CD4-positive, alpha-beta T cell treated with Interleukin-21 for 1 hour (primary cell): ENCODE data around the gene RRP8.

ENCODE experiments used
- DNase-seq: peaks from one replicate; pipeline ENCODE4 v3.0.0-alpha.2; 2020

Gene RRP8

DNA sequence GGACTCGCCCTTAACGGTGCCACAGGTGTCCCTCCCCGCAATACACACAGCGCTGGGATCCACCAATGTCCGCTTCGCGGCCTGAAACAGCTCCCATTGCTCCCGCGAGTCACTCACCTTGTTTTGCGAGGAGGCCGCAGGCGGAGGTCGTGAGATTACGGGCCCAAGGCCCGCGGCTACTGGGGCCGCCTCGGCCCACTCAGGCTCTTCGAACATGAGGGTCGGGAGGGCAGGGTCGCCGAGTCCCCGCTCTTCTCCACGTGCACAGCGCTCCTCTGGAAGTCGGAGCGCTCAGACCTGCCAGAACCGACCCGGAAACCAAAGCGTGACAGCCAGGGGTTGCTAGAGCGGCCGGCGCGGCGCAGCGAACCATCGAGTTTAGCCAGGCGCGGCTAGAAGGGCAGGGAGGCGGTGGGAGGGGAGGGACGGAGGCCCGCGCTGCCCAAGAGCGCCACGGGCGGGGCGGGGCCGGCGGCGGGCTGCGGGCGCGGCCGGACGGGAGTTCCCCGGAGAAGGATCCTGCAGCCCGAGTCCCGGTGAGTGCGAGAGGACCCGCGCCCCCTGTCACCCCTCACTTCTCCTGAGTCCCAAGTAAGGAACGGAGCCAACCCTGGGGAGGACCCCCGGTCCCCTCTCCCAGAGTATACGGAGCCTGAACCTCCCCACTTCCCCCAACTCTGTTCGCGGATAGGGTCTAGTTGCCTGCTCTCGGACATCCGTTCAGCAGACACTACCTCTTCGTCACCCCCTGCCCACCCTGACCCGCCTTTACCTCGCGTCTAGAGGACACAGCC lies at the start of gene RRP8, which contains the start of gene ILK:
RRP8 (minus strand) TSS at position 330 of the 794 bp plus-strand sequence; CDS start at position 216, 114 bp downstream.
ILK (plus strand) TSS at position 488 of the 794 bp plus-strand sequence. CDS start 498 bp downstream, outside the sequence.
- DNase-seq = peak; percentile 94

- DNase-seq = no peak
These were observed 49.7 kb upstream of the RRP8 start for GRCh38 chr11:6653097-6653496.

DNA sequence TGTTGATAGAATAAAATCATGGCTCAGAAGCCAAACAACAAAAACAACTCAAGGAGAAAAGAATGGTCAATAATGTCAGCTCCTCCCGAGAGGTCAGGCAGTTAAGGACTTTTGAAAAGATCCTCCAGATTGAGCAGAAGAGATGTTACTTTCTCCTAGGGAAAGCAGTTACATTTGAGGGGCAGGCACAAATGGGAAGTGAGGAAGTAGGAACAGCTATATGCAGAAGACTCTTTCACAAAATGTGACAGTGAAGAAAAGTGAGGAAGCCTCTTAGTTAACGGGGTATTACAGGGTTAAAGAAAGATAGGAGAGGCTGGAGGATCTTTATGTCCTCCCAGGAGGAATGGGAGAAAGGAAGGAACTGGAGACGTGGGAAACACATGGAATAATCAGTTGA lies 48.8 kb upstream of the RRP8 start:
- DNase-seq = no peak

GRCh38 chr11:6650980-6651379 lies 47.6 kb upstream of the RRP8 start:
- DNase-seq = no peak

GRCh38 chr11:6650104-6650503 lies 46.7 kb upstream of the RRP8 start:
- DNase-seq = no peak

DNA sequence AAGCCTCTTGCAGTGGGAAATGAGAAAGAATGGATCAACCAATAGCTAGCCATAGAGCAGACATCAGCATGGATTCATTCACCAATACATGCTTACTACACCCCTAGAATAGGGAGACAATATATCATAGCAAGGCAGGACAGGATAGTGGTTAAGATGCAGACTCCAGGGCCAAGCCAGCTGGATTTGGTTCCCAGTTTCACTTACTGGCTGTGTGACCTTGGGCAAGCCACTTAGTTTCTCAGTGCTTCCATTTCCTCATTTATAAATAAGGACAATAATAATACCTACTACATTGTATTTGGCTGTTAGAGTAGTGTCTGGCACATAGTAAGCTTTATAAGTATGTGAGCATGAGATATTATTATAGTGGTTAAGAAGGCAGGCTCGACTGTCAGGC lies 45.1 kb upstream of the RRP8 start:
- DNase-seq = no peak

GRCh38 chr11:6647836-6648235 lies 44.4 kb upstream of the RRP8 start:
- DNase-seq = no peak

GRCh38 chr11:6646918-6647679 lies 43.7 kb upstream of the RRP8 start:
- peak; percentile 42 for DNase-seq

- DNase-seq = no peak
These were observed 43.1 kb upstream of the RRP8 start for GRCh38 chr11:6646576-6646917.

- DNase-seq = no peak
These were observed 42.7 kb upstream of the RRP8 start for GRCh38 chr11:6646071-6646470.

GRCh38 chr11:6642957-6643356 lies 39.5 kb upstream of the RRP8 start:
- DNase-seq = no peak

- DNase-seq = no peak
These were observed 37.7 kb upstream of the RRP8 start for GRCh38 chr11:6640985-6641701.

DNA sequence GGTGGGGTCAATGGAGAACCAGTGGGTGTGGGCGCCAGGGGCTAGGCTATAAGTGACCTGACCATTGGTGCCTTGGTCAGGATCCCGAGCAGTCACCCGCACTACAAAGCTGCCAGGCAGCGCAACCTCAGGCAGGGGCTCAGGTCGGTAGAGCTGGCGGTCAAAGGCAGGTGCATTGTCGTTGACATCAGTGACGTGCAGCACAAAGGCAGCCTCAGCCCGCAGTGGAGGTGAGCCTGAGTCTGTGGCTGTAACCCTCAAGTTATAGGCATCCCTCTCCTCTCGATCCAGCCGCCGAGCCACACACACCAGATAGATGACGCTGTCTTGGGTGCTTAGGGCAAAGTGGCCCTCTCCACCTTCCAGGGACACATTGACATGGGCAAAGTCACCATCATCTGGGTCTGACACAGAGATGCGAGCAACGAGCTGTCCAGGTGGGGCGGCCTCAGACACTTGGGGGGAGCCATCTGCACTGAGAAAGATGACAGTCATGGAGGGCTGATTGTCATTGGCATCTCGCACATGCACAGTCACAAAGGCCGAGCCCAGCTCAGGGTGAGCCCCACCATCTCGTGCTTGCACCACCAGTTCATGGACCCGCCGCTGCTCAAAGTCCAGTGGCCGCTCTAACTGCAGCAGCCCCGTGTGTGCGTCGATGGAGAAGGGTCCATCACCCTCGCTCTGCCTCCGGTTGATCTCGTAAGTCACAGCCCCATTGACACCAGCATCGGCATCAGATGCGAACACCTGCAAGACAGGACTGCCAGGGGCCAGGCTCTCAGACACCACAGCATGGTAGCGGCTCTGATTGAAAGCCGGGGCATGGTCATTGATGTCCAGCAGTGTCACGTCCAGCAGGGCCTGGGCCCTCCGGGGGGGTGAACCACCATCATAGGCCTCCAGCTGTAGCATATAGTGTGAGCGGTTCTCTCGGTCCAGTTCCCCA lies 36.9 kb upstream of the RRP8 start:
- no peak for DNase-seq

GRCh38 chr11:6638429-6638828 lies 35.0 kb upstream of the RRP8 start:
- DNase-seq = no peak

- no peak for DNase-seq
These were observed 34.5 kb upstream of the RRP8 start for GRCh38 chr11:6637871-6638270.

GRCh38 chr11:6636480-6636879 lies 33.1 kb upstream of the RRP8 start:
- no peak for DNase-seq

DNA sequence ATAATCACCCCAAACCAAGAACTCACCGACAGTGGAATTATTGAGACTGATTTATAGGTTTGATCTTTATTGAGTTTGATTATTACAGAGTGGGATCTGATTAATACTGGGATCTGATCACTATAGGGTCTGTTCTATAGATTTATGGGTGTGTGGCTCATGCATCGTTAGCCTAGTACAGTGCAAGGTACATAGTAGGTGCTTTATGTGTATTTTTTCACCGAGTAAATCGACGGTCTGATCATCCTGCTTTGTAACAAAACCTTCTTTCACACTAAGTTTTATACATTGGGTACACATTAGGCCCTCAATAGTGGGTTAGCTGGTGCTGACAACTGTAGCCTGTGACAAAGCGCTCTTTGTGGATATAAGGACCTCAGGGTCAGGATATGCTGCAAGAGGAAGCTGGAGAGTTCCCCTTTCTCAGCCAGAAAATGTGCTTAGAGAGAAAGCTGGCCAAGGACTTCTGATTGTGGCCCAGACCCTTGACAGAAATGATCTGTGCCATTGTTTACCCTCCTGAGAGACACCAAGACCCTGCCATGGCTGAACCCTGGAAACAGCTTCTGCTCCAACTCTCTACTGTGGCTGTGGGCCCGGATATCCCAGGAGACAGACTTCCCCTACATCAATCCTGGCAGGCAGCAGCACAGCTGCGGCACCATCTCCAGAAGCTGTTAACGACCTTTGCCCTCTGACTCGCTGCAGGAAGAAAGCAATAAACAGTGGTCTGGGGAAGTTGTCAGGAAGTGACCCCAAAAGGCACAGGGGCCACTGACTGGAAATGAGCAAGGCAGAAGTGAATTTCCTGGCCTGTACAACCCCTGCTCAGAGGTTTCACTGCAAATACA lies 31.9 kb upstream of the RRP8 start:
- DNase-seq = no peak

- DNase-seq = no peak
These were observed 31.1 kb upstream of the RRP8 start for GRCh38 chr11:6634534-6634933.

DNA sequence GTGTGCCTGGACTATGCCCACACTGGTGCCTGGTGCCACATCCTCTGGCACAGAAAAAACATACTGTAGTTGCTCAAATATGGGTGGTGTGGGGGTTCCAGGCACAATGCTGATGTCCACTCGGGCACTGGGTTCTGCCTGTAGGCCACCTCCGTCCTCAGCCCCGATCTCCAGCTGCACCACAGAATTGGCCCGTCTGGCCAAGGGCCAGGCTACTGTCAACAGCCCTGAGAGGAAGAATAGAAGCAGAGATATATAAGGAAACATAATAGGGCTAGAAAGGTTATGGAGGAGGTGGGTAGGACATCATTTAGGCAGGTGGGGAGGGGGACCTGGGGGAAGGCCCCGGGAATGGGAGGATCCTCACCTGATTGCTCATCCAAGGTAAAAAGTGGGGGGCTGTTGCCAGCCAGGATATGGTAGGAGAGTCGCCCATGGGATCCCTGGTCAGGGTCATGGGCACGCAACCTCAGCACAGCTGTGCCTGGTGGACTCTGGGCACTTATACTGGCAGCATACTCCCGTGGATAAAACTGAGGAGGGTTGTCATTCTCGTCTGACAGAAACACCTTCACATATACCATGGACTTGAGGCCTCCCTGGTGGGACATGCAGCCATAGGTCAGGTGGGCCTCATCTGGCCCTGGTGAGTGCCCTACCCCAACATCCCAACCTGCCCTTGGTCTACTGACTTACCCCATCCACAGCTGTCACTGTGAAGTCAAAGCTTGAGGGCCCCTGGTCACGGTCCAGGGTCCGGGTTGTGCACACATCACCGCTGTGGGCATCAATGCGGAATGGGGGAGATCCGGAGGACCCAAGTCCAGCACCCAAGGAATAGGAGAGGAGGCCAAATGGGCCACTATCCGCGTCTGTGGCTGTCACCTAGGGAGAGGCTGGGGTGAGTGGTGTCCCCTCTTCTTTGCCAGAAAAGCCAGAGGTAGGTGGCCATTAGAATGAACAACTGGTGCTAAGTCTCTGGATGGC lies 30.3 kb upstream of the RRP8 start:
- DNase-seq = no peak
